B cell (primary cell): ENCODE measurements around the gene LYRM7.

ENCODE experiments used
- CTCF ChIP-seq: fragments of 200-600 bp; IDR thresholded peaks from one replicate; pipeline ENCODE4 v1.8.0; 2022; ENCODE audit warnings: antibody characterized with exemption, mild to moderate bottlenecking
- EZH2 ChIP-seq: IDR thresholded peaks from 2 replicates; pipeline ENCODE4 v1.6.1; 2012; ENCODE audit warnings: borderline replicate concordance, low read depth, mild to moderate bottlenecking, moderate library complexity, low read length; ENCODE audit not compliant: insufficient read depth, poor library complexity, severe bottlenecking

- TF ChIP-seq CTCF = no peak
- TF ChIP-seq EZH2 = no peak
These were observed at the start of gene LYRM7 for GRCh38 chr5:131170540-131171275.
